Measurements from ENCODE around the gene CHKB.

DNA sequence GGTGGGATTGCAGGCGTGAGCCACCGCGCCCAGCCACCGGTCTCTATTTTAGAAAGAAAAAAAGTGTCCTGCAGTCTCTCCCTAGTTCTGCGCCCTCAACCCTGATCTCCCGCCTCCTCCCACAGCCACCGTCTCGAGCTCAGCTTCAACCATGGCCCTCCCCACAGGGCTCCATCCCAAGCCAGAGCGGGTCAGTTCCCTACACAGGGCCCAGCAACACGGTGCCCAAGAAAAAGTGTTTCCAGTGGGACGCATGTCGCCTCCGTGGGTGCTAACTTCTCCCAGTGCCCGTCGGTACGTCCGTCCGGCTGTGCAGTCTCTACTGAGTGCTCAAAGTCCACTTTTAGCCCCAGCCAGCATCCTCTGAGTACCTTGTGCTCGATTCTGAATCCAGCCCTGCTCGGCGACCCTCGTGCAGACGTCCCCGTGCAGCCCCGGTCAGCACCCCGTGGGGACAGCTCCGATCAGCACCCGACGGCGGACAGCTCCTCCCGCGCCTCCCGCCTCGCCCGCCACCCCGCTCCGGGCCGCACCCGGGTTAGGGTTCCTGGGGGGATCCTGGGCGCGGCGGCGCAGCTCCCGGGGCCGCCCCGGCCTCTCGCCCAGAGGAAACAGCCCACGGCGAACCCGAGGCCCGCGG is 17.3 kb upstream of the CHKB start:
- TF ChIP-seq CTCF (IDR thresholded peaks at IDR 0.05; ENCODE audit: insufficient read depth, low read length, poor library complexity, severe bottlenecking) (no peak), EZH2phosphoT487 (conservative IDR thresholded peaks at IDR 0.05; ENCODE audit: low read length) (no peak)

All from SU-DHL-6 (cell line).